ENCODE measurements around the gene SAXO1.

- TF ChIP-seq CTCF (IDR thresholded peaks at IDR 0.05; ENCODE audit: poor library complexity, severe bottlenecking) (no peak), MXI1 (conservative IDR thresholded peaks at IDR 0.05; ENCODE audit: poor library complexity, severe bottlenecking) (no peak), POLR2AphosphoS5 (IDR thresholded peaks at IDR 0.05) (no peak), REST (IDR thresholded peaks at IDR 0.05; ENCODE audit: borderline replicate concordance) (no peak), EZH2 (IDR thresholded peaks at IDR 0.05; ENCODE audit: borderline replicate concordance, insufficient read depth, low read length, poor library complexity, severe bottlenecking) (no peak), EP300 (conservative IDR thresholded peaks at IDR 0.05; ENCODE audit: poor library complexity, severe bottlenecking) (no peak), RAD21 (conservative IDR thresholded peaks at IDR 0.05) (no peak), TAF1 (IDR thresholded peaks at IDR 0.05; ENCODE audit: low read depth) (no peak), SMC3 (conservative IDR thresholded peaks at IDR 0.05; ENCODE audit: poor library complexity) (no peak)
Measured at GRCh38 chr9:18941060-18941740, 91.8 kb downstream of the SAXO1 start.

Measured in neural cell (in vitro differentiated cells).